Keratinocyte (primary cell): ENCODE results near the gene PHRF1.

Experiments
- CTCF ChIP-seq, 3 experiments: IDR thresholded peaks in 1 of 3; conservative IDR thresholded peaks in 1 of 3; optimal IDR thresholded peaks in 1 of 3; 2 replicates in 2 of 3; 3 replicates in 1 of 3; pipeline versions ENCODE3 to v1.5.1; 2011; ENCODE audit warnings: low read length in 3 of 3, mild to moderate bottlenecking in 3 of 3, moderate library complexity in 2 of 3, control low read depth in 1 of 3, inconsistent platforms in 1 of 3; ENCODE audit not compliant: insufficient read depth in 2 of 3; ENCODE audit errors: extremely low read depth in 1 of 3
- EZH2 ChIP-seq: IDR thresholded peaks from one replicate; pipeline ENCODE4 v1.6.1; 2012; ENCODE audit warnings: inconsistent platforms, mild to moderate bottlenecking, low read length, moderate library complexity

- TF ChIP-seq CTCF (optimal IDR thresholded peaks at IDR 0.05 in 1 of 3, IDR thresholded peaks at IDR 0.05 in 1 of 3, conservative IDR thresholded peaks at IDR 0.05 in 1 of 3; ENCODE audit: extremely low read depth in 1 of 3, insufficient read depth in 2 of 3, low read length in 3 of 3), result no peak
- no peak for TF ChIP-seq EZH2
These were observed 61.6 kb downstream of the PHRF1 start for GRCh38 chr11:637593-638521.
